GM10248 (cell line): ENCODE results near the gene TMPRSS11F.

Experiments
- CTCF ChIA-PET: fragments of 300-600 bp; sonication (Branson Sonifier 250); formaldehyde crosslinking; extraction: SDS; loops from one replicate; lab custom pipeline; 2021; ENCODE audit warnings: antibody characterized with exemption; lab: Yijun Ruan, JAX
- POLR2A ChIA-PET: fragments of 350-650 bp; sonication (Branson Sonifier 250); formaldehyde crosslinking; extraction: SDS; loops from one replicate; lab custom pipeline; 2020; ENCODE audit warnings: antibody characterized with exemption; lab: Yijun Ruan, JAX
- DNase-seq: peaks from one replicate; pipeline ENCODE4 v3.0.0; 2012; ENCODE audit errors: extremely low spot score
- CTCF ChIP-seq: IDR thresholded peaks from 2 replicates; pipeline ENCODE4 v1.5.1; 2012; ENCODE audit warnings: mild to moderate bottlenecking, low read depth; ENCODE audit errors: extremely low read depth, missing control alignments, control extremely low read depth

Gene TMPRSS11F

GRCh38 chr4:68167166-68167565 is 37.5 kb upstream of the TMPRSS11F start:
- CTCF ChIA-PET: interaction anchor here (0.9 to 4.8 kb wide), 4 partner anchors 8 to 22 kb away, joined by 3 to 34 read pairs (median 4); no protein-coding TSS in a partner anchor
- TF ChIP-seq CTCF: no peak
- no peak for DNase-seq
- POLR2A ChIA-PET: no interaction called here

- no peak for TF ChIP-seq CTCF
- POLR2A ChIA-PET: no interaction called here
- CTCF ChIA-PET: interaction anchor here (4.8 kb wide), 1 partner anchor 12 kb away, joined by 34 read pairs; no protein-coding TSS in a partner anchor
- DNase-seq: no peak
These were observed 34.1 kb upstream of the TMPRSS11F start for GRCh38 chr4:68163754-68164153.

GRCh38 chr4:68162196-68162595 is 32.5 kb upstream of the TMPRSS11F start:
- ChIA-PET POLR2A (no interaction called here), CTCF (no interaction called here)
- TF ChIP-seq CTCF: no peak
- no peak for DNase-seq

GRCh38 chr4:68152411-68152810 is 22.7 kb upstream of the TMPRSS11F start:
- POLR2A ChIA-PET: no interaction called here
- no peak for TF ChIP-seq CTCF
- no peak for DNase-seq
- CTCF ChIA-PET: no interaction called here

GRCh38 chr4:68148800-68149685 is 19.4 kb upstream of the TMPRSS11F start:
- POLR2A ChIA-PET: no interaction called here

GRCh38 chr4:68147079-68147478 is 17.4 kb upstream of the TMPRSS11F start:
- DNase-seq: no peak
- CTCF ChIA-PET: no interaction called here
- no peak for TF ChIP-seq CTCF
- POLR2A ChIA-PET: no interaction called here

More at GRCh38 chr4:68148800-68149685, 19.4 kb upstream of the TMPRSS11F start:
- DNase-seq: no peak
- TF ChIP-seq CTCF: no peak
- CTCF ChIA-PET: no interaction called here
